ENCODE data around the gene NLGN3.

Gene NLGN3

GRCh38 chrX:71210816-71211215 is 66.2 kb downstream of the NLGN3 start:
- no peak for TF ChIP-seq CTCF (IDR thresholded peaks at IDR 0.05; ENCODE audit: unreplicated experiment in 3 of 3)
- Mint-ChIP-seq H3K27me3 (ENCODE audit: low read depth) (no peaks in the 10 kb centered on the region), H3K36me3 (ENCODE audit: low read depth) (no peaks in the 10 kb centered on the region), H3K4me3 (no peak overlapping the region), H3K9me3 (peaks cover 13% of the 10 kb centered on the region), H3K4me1 (no peaks in the 10 kb centered on the region), H3K27ac (peak overlapping the region in 1 of 3 experiments; percentile 68)

GRCh38 chrX:71212536-71212935 is 67.9 kb downstream of the NLGN3 start:
- no peaks in the 10 kb centered on the region for H3K27me3 Mint-ChIP-seq (ENCODE audit: low read depth)

GRCh38 chrX:71214152-71214551 is 69.5 kb downstream of the NLGN3 start:
- no peak overlapping the region for H3K4me3 Mint-ChIP-seq
- H3K27ac Mint-ChIP-seq, result peak overlapping the region; percentile 24 to 90 (median 33)
- peaks cover 9% of the 10 kb centered on the region for H3K4me1 Mint-ChIP-seq
- TF ChIP-seq CTCF (IDR thresholded peaks at IDR 0.05; ENCODE audit: unreplicated experiment in 3 of 3), result no peak
- H3K9me3 Mint-ChIP-seq, result peaks cover 15% of the 10 kb centered on the region
- no peaks in the 10 kb centered on the region for H3K36me3 Mint-ChIP-seq (ENCODE audit: low read depth)
- no peaks in the 10 kb centered on the region for H3K27me3 Mint-ChIP-seq (ENCODE audit: low read depth)

More at GRCh38 chrX:71212536-71212935, 67.9 kb downstream of the NLGN3 start:
- Mint-ChIP-seq H3K4me3 (no peak overlapping the region), H3K9me3 (peaks cover 13% of the 10 kb centered on the region), H3K27ac (peak overlapping the region in 2 of 3 experiments; percentile 8 to 75), H3K36me3 (ENCODE audit: low read depth) (no peaks in the 10 kb centered on the region), H3K4me1 (peaks cover 9% of the 10 kb centered on the region)
- TF ChIP-seq CTCF (IDR thresholded peaks at IDR 0.05; ENCODE audit: unreplicated experiment in 3 of 3), result no peak

GRCh38 chrX:71214604-71215337 is 70.1 kb downstream of the NLGN3 start:
- H3K9me3 Mint-ChIP-seq, result peaks cover 12% of the 10 kb centered on the region
- H3K4me1 Mint-ChIP-seq, result peaks cover 9% of the 10 kb centered on the region

GRCh38 chrX:71215338-71215912 is 70.8 kb downstream of the NLGN3 start:
- Mint-ChIP-seq H3K36me3 (ENCODE audit: low read depth) (no peaks in the 10 kb centered on the region), H3K9me3 (peaks cover 11% of the 10 kb centered on the region), H3K4me3 (peak overlapping the region; percentile 81 to 86 (median 81)), H3K27ac (peak overlapping the region; percentile 44 to 90 (median 89)), H3K27me3 (ENCODE audit: low read depth) (no peaks in the 10 kb centered on the region), H3K4me1 (peaks cover 9% of the 10 kb centered on the region)
- TF ChIP-seq CTCF (IDR thresholded peaks at IDR 0.05; ENCODE audit: unreplicated experiment in 3 of 3), result no peak

More at GRCh38 chrX:71214604-71215337, 70.1 kb downstream of the NLGN3 start:
- no peak for TF ChIP-seq CTCF (IDR thresholded peaks at IDR 0.05; ENCODE audit: unreplicated experiment in 3 of 3)
- Mint-ChIP-seq H3K36me3 (ENCODE audit: low read depth) (no peaks in the 10 kb centered on the region), H3K27ac (peak overlapping the region; percentile 44 to 90 (median 89)), H3K27me3 (ENCODE audit: low read depth) (no peaks in the 10 kb centered on the region), H3K4me3 (peak overlapping the region; percentile 81 to 86 (median 81))
